Epithelial cell of proximal tubule (primary cell): ENCODE data around the gene CEACAM4. TPM values are rescaled to one million over a fixed set of nuclear protein-coding genes. Genes with fewer than 3 reads are reported as not detected.
"Not testable (repeated sequence)": the region's sequence is repeated elsewhere in the genome, so short reads cannot be mapped to it uniquely, and the experiment has no call there.

Source experiments
- DNase-seq: peaks from one replicate; pipeline ENCODE4 v3.0.0-alpha.2; 2011; ENCODE audit warnings: low read depth
- H3K4me3 ChIP-seq: 2 replicates; pipeline ENCODE4 v1.5.1; 2011; ENCODE audit warnings: low read depth, mild to moderate bottlenecking, low read length
- total RNA-seq: library from RNA; depleted of rRNA; stranded (reverse); fragments of >200 nt; gene quantifications from 2 replicates; pipeline ENCODE4 v1.2.3, GENCODE V29; 2015
- TF ChIP-seq, protein P1 (sequence below): conservative IDR thresholded peaks from 2 replicates; pipeline ENCODE4 v1.5.1; 2012; ENCODE audit warnings: low read depth, mild to moderate bottlenecking, low read length

The CEACAM4 gene
- total RNA-seq, 1 donor from 2014 or later = not detected

- H3K4me3 ChIP-seq = no peak overlapping the region
- TF ChIP-seq, protein P1, sequence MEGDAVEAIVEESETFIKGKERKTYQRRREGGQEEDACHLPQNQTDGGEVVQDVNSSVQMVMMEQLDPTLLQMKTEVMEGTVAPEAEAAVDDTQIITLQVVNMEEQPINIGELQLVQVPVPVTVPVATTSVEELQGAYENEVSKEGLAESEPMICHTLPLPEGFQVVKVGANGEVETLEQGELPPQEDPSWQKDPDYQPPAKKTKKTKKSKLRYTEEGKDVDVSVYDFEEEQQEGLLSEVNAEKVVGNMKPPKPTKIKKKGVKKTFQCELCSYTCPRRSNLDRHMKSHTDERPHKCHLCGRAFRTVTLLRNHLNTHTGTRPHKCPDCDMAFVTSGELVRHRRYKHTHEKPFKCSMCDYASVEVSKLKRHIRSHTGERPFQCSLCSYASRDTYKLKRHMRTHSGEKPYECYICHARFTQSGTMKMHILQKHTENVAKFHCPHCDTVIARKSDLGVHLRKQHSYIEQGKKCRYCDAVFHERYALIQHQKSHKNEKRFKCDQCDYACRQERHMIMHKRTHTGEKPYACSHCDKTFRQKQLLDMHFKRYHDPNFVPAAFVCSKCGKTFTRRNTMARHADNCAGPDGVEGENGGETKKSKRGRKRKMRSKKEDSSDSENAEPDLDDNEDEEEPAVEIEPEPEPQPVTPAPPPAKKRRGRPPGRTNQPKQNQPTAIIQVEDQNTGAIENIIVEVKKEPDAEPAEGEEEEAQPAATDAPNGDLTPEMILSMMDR = no peak
- no peak for DNase-seq
These were observed 39.0 kb downstream of the CEACAM4 start for GRCh38 chr19:41587838-41588210.

- no peak overlapping the region for H3K4me3 ChIP-seq
- DNase-seq = no peak
- TF ChIP-seq, protein P1 = no peak
These were observed 39.6 kb downstream of the CEACAM4 start for GRCh38 chr19:41587101-41587837.

- DNase-seq = no peak
- TF ChIP-seq, protein P1 = no peak
- no peak overlapping the region for H3K4me3 ChIP-seq
These were observed 40.8 kb downstream of the CEACAM4 start for GRCh38 chr19:41586064-41586463.

- no peak for DNase-seq
- TF ChIP-seq, protein P1 = no peak
- H3K4me3 ChIP-seq = no peak overlapping the region
These were observed 41.9 kb downstream of the CEACAM4 start for GRCh38 chr19:41584931-41585330.

DNA sequence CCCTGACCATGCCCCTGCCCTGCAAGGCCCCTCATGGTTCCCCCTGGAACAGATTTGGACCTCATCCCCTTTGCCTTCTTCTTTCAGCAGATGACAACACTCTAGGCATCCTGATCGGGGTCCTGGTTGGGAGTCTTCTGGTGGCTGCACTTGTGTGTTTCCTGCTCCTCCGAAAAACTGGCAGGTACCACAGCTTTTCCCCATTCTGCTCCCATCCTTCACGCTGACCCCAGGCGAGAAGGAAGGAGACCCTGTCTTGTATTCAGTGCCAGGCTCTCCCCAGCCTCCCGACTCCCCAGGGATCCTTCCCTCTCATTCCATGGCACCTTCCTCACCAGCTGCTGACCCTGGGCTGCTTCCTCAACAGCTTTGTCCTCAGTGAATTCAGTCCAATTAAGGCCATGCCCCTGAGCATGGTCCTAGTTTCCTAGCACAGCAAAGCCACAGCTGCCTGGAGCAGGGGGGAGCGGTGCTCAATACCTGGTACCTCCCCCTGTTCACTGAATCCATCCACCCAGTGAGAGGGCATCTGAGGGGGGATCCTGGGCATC is 42.5 kb downstream of the CEACAM4 start:
- TF ChIP-seq, protein P1 = no peak
- no peak for DNase-seq
- no peak overlapping the region for H3K4me3 ChIP-seq

- H3K4me3 ChIP-seq, DNase-seq: not testable (repeated sequence)
These were observed 44.2 kb downstream of the CEACAM4 start for GRCh38 chr19:41582577-41583182.

GRCh38 chr19:41581068-41581467 is 45.8 kb downstream of the CEACAM4 start:
- H3K4me3 ChIP-seq, DNase-seq: not testable (repeated sequence)

DNA sequence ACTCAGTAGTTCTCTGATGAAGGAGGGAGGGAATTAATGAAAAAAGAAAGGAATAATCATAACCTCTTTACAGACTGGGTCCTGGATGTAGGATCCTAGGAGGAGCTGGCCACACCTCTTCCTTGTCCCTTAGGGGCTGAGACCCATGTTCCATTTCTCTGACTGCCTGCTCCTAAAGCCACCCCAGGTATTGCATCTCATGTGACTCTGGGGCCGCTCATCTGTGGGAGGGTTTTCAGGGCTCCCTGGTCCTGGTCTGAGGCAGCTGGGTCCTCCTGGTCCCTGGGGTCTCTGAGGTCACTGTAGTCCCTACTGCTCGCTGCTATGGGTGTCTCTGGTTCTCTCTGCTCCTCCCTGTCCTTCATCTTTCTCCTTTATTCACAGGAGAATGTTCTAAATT is 48.0 kb downstream of the CEACAM4 start:
- TF ChIP-seq, protein P1 = no peak
- no peak for DNase-seq
- H3K4me3 ChIP-seq = no peak overlapping the region
